HG03045 (cell line): ENCODE data around the gene EPDR1.
"Not testable (repeated sequence)": the region's sequence is repeated elsewhere in the genome, so short reads cannot be mapped to it uniquely, and the experiment has no call there.

ENCODE experiments used
- ATAC-seq: cut with Tn5 transposase; IDR thresholded peaks from one replicate; pipeline ENCODE4 v1.9.1; 2021; ENCODE audit warnings: mild to moderate bottlenecking, moderate library complexity; ENCODE audit not compliant: unreplicated experiment

The EPDR1 gene

DNA sequence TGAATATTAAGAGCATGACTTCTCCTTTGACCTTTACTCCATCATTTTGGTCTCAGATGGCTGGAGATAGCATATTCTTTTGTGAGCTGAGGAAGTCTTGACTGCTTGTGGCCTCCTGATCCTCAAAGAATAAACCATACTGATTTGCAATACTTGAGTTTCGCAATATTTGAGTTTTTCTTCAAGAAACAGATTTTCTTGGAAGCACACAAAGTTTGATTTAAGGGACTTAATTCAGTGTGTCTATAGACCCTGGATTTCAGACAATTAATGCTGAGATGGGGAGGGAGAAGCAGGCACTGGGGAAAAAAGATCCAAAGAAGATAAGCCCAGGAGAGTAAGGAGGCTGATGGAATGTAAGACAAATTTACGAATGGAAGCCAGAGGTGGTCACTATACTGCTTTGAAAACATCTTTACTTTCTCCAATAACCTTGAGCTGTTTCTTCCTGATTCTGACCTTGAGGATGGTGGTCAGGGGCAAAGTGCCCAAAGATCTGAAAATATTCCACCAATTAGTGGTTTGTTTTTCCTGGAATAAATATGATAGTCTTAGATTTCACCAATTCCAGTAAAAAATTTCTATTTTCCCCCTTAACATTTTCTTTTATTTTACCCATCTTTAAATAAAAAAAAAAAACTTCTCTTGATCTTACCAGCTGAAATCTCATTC, 7.5 kb downstream of the EPDR1 start:
- ATAC-seq = no peak

DNA sequence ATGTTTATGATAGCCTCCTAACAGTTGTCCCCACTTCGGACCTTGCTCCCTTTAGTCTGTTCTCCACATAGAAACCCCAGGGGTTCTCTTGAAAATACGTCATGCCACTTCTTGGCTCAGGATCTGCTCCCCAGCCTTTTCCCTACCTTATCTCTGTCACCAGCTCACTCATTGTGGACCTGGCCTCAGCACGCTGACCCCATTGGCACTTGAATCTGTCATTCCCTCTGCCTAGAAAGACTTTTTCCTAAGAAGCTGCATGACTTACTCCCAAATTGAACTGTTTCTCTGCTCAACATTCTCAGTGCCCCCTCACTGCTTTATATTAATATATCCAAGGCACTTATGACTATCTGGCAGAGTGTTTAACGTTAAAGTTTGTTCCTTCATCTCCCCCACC, 8.4 kb downstream of the EPDR1 start:
- no peak for ATAC-seq

- no peak for ATAC-seq
These were observed 9.9 kb downstream of the EPDR1 start for GRCh38 chr7:37930226-37930948.

DNA sequence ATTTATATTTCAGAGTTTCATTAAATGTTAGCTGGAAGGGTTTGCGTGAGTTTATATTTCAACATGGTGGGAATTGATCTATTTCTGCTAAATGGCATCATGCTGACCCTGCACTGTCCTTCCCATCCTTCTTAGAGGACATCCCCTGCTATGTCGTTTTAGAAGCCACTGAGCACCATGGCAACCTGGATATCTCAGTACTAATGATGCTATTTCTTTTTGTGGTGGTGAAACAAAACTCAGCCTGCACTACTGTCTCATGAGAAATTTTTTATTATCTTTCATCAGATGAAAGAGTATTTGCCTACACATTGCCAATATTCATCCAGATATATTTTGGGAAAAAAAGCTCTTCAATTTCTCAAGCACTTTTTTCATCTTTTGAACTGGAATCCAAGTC, 12.1 kb downstream of the EPDR1 start:
- ATAC-seq = no peak

DNA sequence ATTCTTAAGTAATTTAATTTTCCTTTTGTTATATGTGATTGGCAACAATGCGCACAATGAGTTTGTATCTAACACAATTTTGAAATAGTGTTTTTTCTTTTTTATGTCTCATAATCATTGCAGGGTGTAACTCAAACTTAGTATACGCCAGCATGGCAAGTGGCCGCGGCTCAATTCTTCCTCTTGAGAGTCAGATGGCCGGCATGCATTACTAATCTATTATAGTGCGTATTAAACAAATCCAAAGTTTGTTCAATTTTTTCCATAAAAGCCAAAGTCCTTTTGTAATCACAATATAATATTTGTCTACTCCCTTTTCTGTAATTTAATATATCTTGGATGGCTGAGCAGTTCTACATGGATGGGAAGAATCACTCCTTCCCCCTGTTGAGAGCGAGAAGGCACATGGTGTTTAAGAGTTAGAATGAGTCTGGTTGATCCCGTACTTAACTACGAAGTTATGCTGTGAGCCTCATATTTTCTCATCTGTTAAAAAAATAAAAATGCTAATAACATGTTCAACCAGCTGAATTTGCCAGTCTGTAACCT, 12.7 kb downstream of the EPDR1 start:
- ATAC-seq = no peak

GRCh38 chr7:37942934-37943610, 22.6 kb downstream of the EPDR1 start:
- ATAC-seq = no peak

DNA sequence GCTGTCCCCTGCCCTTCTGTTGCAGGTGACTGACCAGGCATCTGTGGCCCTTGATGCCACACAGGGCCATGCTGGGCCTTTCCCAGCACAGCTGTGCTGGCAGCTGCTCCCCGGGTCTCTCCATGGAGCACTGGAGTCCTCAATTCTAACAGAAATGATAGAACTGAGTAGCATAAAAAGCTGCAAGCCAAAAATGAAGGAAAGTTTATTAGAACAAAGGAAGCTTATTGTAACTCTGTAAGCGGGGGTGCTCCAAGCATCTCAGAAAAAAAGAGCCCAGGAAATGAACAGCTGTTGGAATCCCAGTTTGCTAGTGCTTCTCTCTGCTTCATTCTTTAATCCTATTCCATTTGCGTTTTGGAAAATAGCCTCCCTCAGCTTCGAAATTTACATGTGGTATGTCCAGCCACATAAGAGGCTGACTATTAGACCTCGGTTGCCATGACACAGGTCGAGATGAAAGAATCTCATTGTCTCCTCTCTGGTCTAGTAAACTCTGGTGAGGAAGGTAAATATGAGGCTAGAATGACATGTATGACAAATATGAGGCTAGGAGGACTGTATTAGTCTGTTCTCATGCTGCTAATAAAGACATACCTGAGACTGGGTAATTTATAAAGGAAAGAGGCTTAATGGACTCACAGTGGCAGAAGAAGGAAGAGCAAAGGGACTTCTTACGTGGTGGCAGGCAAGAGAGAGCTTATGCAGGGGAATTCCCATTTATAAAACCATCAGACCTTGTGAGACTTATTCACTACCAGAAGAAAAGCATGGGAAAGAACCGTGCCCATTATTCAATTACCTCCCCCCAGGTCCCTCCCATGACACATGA, 23.7 kb downstream of the EPDR1 start:
- no peak for ATAC-seq

DNA sequence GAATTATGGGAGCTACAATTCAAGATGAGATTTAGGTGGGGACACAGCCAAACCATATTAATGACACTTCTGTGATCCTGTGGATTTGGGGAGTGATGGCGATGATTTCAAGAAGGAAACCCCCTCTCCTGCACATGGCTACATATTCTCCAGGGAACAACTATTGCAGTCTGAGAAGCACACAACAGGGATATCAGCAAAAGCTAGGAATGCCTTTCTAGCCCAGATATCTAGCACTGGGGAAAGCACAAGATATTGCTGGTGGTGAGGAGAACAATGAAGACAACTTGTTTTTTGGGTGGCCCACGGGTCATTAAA, 24.3 kb downstream of the EPDR1 start:
- no peak for ATAC-seq

DNA sequence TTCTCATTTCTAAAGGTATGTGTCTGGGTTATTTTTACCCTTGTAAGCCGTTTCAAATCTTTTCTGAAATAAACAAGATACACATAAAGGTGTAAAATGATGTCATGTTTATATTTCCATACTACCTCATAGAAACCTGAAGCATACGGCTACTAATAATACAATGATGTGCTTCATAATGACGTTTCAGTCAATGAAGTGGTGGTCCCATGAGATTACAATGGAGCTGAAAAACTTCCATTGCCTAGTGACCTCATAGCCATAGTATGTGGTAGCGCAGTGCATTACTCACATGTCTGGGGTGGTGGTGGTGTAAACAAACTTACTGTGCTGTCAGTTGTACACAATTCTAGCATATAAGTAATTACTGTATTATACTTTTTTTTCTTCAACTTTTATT, 24.9 kb downstream of the EPDR1 start:
- no peak for ATAC-seq

DNA sequence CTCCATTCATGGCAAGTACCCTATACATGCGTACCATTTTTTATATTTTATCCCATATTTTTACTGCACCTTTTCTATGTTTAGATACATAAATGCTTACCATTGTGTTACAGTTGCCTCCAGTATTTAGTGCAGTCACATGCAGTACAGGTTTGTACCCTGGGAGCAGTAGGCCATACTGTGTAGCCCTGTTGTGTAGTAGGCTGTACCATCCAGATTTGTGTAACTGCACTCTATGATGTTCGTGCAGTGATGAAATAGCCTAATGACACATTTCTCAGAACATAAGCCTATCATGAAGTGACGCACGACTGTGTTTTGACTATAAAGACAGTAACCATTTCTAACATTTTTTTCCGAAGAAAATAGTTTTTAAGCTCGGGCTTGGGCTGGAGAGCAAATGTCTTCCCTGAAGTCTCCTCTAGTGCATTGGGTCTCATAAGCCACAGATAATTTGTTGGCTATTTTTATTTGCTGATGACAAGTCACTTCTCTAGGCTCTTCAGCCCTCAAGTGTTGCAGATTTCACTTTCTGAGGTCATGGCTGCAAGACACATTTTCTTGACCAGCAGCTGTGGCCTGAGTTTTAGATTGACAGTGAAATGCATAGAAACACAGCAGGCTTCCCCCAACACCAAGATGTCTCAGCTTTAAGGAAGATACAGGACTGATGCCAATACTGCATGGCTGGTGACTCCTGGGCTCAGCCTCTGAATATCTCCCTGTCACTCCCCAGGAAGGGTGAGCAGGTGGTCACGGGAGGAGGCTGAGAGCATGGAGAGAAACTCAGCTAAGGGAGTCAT, 26.9 kb downstream of the EPDR1 start:
- no peak for ATAC-seq

- no peak for ATAC-seq
These were observed 27.4 kb downstream of the EPDR1 start for GRCh38 chr7:37947941-37948210.

GRCh38 chr7:37952240-37952639, 31.8 kb downstream of the EPDR1 start:
- ATAC-seq = no peak

- ATAC-seq = not testable (repeated sequence)
These were observed 33.8 kb downstream of the EPDR1 start for GRCh38 chr7:37954217-37954616.

- no peak for ATAC-seq
These were observed 36.4 kb downstream of the EPDR1 start for GRCh38 chr7:37956791-37957190.

- no peak for ATAC-seq
These were observed 37.0 kb downstream of the EPDR1 start for GRCh38 chr7:37957221-37957970.

GRCh38 chr7:37960483-37960882, 40.0 kb downstream of the EPDR1 start:
- ATAC-seq = no peak

- ATAC-seq = no peak
These were observed 40.8 kb downstream of the EPDR1 start for GRCh38 chr7:37961251-37961650.

- ATAC-seq = no peak
These were observed 43.8 kb downstream of the EPDR1 start for GRCh38 chr7:37964196-37964595.

GRCh38 chr7:37970211-37970610, 49.8 kb downstream of the EPDR1 start:
- no peak for ATAC-seq

DNA sequence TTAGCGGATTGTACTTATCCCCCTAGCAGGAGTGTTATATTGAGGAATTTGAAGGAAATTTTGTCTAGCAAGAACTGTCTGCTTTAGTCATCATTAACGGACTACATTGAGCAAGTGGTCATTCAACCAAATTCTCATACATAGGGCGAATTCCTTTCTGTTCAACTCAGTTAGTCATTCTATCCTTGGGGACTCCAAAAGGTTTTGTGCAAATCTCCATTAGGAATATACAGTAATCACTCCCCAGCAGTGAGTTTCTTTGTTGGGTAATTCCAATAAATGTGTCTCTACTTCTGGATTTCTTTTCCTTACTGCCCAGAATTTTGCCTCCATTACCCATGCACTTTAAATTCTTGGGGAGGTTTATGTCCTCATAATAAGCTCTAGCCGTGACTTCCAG, 51.1 kb downstream of the EPDR1 start:
- ATAC-seq = no peak
